Activated CD8-positive, alpha-beta memory T cell treated with anti-CD3 and anti-CD28 coated beads, Interleukin-2, amount 50 U/mL, for 1 hour (primary cell): ENCODE data around the gene PLPP7.

ENCODE experiments used
- DNase-seq: peaks from one replicate; pipeline ENCODE4 v3.0.0-alpha.2; 2020; ENCODE audit errors: extremely low read depth

PLPP7 gene

GRCh38 chr9:131303381-131304321 lies 14.1 kb downstream of the PLPP7 start:
- DNase-seq = no peak

DNA sequence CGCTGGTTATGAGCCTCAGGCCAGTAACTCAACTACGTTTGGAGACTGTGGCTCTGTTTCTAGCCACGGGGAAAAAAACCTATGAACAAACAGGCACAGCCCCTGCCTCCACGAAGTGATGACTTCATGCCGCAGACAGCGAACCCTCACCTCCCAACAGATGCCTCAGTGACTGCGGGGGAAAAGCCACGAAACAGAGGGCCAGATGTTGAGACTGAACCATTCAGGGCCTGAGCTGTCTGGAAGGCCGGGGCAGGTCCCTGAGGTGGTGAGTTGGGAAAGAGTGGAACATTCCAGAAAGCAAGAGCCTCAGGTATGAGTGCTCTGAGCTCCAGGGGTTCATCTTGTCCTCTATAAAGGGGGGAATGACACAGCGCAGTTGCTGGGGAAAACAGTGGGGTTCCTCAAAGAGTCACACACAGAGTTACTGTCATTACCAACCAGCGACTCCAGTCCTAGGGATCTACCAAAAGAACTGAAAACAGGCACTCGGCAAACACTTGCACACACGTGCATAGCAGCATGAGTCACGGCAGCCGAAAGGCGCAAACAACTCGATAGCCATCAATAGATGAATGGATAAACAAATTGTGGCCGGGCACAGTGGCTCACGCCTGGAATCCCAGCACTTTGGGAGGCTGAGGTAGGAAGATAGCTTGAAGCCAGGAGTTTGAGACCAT lies 15.3 kb downstream of the PLPP7 start:
- DNase-seq = no peak

DNA sequence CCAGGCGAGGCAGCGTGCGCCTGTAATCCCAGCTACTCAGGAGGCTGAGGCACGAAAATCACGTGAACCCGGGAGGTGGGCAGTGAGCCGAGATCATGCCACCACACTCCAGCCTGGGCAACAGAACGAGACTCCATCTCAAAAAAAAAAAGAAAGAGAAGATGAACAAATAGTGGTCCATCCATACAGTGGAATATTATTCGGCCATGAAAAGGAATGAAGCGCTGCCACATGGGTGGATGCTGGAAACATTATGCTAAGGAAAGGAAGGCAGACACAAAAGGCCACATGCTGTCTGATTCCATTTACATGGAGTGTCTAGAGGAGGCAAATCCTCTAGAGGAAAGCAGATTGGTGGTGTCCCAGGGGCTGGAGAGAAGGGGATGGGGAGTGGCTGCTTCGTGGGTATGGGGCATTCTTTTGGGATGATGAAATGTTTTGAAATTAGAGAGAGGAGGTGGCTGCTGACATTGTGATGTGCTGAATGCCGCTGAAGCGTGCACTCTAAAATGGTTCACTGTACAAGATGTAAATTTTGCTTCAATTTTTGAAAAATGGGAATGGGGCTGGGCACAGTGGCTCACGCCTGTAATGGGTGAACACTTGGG lies 17.0 kb downstream of the PLPP7 start:
- DNase-seq = no peak

GRCh38 chr9:131307974-131308373 lies 18.5 kb downstream of the PLPP7 start:
- no peak for DNase-seq

DNA sequence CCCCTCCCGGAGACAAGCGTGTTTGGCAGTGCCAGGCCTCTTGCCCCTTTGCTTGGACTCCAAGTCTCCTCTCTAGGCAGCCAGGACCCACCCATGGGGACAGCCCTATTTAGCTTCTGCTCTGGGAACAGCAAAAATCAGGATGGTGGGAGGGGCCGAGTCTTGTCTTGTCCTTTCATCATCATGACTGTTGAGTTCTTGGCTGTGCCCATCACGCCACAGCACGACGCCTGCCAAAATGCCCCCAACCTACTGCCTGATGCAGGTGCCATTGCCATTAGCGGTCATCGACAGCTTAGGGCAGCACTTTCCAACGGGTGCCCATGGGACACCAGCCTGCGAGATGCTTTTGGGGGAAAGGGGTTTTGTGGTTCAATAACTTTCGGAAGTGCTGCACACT lies 18.9 kb downstream of the PLPP7 start:
- DNase-seq = no peak

DNA sequence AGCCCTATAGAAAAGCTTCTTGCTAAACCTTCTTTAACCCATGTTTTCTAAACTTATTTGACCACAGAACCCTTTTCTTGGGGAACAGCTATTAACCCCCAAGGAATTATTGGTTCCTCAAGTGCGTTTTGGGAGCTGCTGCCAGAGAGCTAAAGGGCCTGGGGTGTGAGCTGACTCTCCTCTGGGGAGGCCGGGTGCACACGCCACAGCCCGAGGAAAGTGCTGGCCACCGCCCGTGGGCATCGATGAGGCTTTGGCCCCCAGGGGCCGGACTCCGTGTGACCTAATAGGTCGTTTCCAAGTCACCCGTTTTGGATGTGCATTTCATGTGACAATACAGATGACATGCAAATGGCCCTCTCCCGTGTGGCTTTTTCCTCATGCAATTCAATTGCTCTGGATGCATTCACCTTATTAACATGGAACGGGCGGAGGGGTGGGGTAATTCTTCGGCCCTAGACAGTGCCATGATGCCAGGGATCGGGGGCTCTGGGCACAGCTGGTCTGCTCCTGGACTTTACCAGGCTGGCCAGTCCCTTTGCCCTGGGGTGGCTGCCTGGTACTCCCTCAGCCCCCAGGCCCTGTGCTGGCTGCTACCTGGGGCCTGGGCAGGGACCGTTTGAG lies 19.5 kb downstream of the PLPP7 start:
- DNase-seq = no peak

DNA sequence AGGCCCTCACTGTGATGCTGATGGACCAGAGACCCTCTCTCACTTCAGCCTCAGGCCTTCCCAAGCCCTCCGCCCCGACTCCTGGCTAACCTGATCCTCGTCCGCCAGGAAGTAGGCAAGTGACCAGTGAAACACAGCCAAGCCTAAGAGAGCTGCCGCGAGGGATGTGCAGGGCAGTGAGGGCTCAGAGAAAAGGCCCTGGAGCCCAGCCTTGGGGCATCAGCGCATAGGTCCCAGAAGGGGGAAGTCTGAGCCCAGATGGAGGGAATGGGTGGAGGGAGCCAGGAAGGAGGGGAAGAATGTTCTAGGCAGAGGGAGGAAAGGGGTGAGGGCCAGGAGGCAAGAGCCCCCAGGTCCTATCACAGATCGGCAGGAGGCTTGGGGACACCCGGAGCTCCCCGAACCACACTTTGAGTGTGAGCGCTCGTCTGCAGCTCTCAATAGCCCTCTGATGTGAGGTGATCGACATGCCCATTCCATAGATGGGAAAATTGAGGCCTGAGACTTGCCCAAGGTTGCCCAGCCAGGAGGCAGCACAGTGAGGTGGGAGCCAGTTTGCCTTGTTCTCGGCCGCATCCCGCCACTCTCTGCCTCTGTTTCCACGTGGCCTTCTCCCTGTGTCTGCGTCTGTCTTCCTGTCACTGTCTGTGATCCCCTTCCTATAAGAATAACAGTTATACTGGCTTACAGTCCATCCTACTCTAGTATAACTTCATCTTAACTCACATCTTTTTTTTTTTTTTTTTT lies 20.2 kb downstream of the PLPP7 start:
- DNase-seq = no peak

- DNase-seq = peak; percentile 46
These were observed 21.5 kb downstream of the PLPP7 start for GRCh38 chr9:131310833-131311554.

GRCh38 chr9:131312246-131312645 lies 22.7 kb downstream of the PLPP7 start:
- no peak for DNase-seq

GRCh38 chr9:131312822-131313770 lies 23.6 kb downstream of the PLPP7 start:
- no peak for DNase-seq

- no peak for DNase-seq
These were observed 28.9 kb downstream of the PLPP7 start for GRCh38 chr9:131318231-131319085.

GRCh38 chr9:131319486-131319885 lies 30.0 kb downstream of the PLPP7 start:
- DNase-seq = no peak

DNA sequence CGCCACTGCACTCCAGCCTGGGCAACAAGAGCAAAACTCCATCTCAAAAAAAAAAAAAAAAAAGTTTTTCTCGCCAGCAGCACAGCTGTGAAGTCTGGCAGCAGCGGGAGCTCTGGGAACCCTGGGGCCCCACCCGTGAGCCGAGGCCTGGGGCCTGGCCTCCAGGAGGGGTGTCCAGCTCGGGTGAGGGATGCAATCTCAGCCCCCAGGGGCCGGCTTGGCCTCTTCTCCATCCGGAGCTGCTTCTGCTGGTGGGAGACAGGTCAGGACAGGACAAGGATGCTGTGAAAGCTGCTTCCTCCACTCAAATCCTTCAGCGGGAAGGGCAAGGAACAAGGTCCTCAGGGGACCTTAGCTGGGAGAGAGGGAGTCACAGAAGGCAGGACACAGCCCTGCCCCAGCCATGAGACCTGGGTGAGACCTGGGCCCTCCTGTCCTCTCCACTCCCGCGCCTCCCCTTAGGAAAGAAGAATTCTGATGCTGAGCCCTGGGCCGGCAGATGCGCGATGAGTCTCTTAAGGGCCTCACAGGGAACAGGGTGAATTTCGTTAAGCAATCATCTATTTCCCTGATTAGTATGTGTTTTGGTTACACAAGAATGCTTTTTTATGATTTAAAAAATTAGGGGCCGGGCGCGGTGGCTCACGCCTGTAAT lies 30.6 kb downstream of the PLPP7 start:
- no peak for DNase-seq

GRCh38 chr9:131323629-131324028 lies 34.1 kb downstream of the PLPP7 start:
- no peak for DNase-seq

GRCh38 chr9:131324736-131325679 lies 35.5 kb downstream of the PLPP7 start:
- no peak for DNase-seq

DNA sequence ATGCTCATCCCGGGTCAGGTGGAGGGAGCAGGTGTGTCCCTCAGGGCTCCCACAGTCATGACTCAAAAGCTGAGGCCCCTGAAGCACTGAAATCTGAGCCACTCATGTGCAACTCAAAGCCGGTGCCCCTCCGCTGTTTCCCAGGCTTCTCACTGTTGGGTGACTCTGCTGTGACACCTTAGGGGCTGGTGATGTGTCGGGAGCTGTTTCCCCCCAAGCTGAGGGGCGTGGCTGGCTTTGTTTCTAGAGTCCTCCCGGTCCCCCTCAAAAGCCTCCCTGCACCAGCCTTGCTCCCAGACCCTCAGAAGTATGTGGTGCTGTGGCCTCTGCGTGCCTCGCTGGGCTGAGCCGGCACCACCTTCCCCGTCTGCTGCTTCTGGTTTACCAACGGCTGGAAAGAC lies 39.7 kb downstream of the PLPP7 start:
- no peak for DNase-seq
